DOHH2 (cell line): ENCODE measurements around the gene COP1.
"Not testable (repeated sequence)": the region's sequence is repeated elsewhere in the genome, so short reads cannot be mapped to it uniquely, and the experiment has no call there.

ENCODE experiments used
- H3F3A ChIP-seq: fragments of 200-600 bp; sonication (generic), shearing (Covaris generic); 2 replicates; pipeline ENCODE4 v1.6.0; 2016; ENCODE audit warnings: antibody characterized with exemption, mild to moderate bottlenecking; ENCODE audit not compliant: control insufficient read depth, insufficient read depth
- H3K27ac ChIP-seq: fragments of 200-600 bp; sonication (generic); 2 replicates; pipeline ENCODE4 v1.5.1; 2014; ENCODE audit warnings: low read depth, mild to moderate bottlenecking, low read length, moderate library complexity
- H3K27me3 ChIP-seq: fragments of 200-600 bp; sonication (generic); 2 replicates; pipeline ENCODE4 v1.6.1; 2014; ENCODE audit warnings: mild to moderate bottlenecking, low read length, mixed read lengths; ENCODE audit not compliant: control insufficient read depth
- H3K36me3 ChIP-seq: fragments of 200-600 bp; sonication (generic); 2 replicates; pipeline ENCODE4 v1.6.1; 2014; ENCODE audit warnings: mild to moderate bottlenecking, low read length, moderate library complexity, mixed read lengths; ENCODE audit not compliant: control insufficient read depth
- H3K4me1 ChIP-seq: fragments of 200-600 bp; sonication (generic); 2 replicates; pipeline ENCODE4 v1.6.1; 2014; ENCODE audit warnings: mild to moderate bottlenecking, low read length, mixed read lengths; ENCODE audit not compliant: control insufficient read depth
- H3K4me2 ChIP-seq: fragments of 200-600 bp; sonication (generic); 2 replicates; pipeline ENCODE4 v1.6.0; 2014; ENCODE audit warnings: mild to moderate bottlenecking, low read length, moderate library complexity
- H3K4me3 ChIP-seq: fragments of 200-600 bp; sonication (generic); 2 replicates; pipeline ENCODE4 v1.5.1; 2014; ENCODE audit warnings: mild to moderate bottlenecking, low read length, mixed read lengths
- H3K79me2 ChIP-seq: fragments of 200-600 bp; sonication (generic); 2 replicates; pipeline ENCODE4 v1.6.1; 2014; ENCODE audit warnings: mild to moderate bottlenecking, low read length, mixed read lengths; ENCODE audit not compliant: control insufficient read depth
- H3K9me2 ChIP-seq: fragments of 200-600 bp; sonication (generic); replicated peaks from 2 replicates; pipeline ENCODE4 v1.6.1; 2014; ENCODE audit warnings: mild to moderate bottlenecking, low read length, mixed read lengths; ENCODE audit not compliant: control insufficient read depth
- H3K9me3 ChIP-seq: fragments of 200-600 bp; sonication (generic); 2 replicates; pipeline ENCODE4 v1.6.1; 2014; ENCODE audit warnings: antibody characterized with exemption, low read length, mixed read lengths; ENCODE audit not compliant: control insufficient read depth, insufficient read depth
- H4K20me1 ChIP-seq: fragments of 200-600 bp; sonication (generic); 2 replicates; pipeline ENCODE4 v1.6.0; 2014; ENCODE audit warnings: low read depth, mild to moderate bottlenecking, antibody characterized with exemption, low read length, moderate library complexity; ENCODE audit not compliant: control insufficient read depth, insufficient read depth
- CTCF ChIP-seq: fragments of 200-600 bp; sonication (generic); IDR thresholded peaks from one replicate; pipeline ENCODE4 v1.5.1; 2014; ENCODE audit warnings: antibody characterized with exemption, mild to moderate bottlenecking, low read depth, low read length; ENCODE audit not compliant: poor library complexity, severe bottlenecking
- EZH2phosphoT487 ChIP-seq: fragments of 200-600 bp; sonication (generic); IDR thresholded peaks from 2 replicates; pipeline ENCODE4 v1.6.1; 2017; ENCODE audit warnings: borderline replicate concordance, mild to moderate bottlenecking, antibody characterized with exemption, low read length, moderate library complexity, mixed read lengths

The COP1 gene

GRCh38 chr1:176243746-176244145, 36.7 kb upstream of the COP1 start:
- Histone ChIP-seq H3K36me3 (no peaks in the 10 kb centered on the region), H3K4me2 (no peak overlapping the region), H3K4me3 (no peak overlapping the region)

GRCh38 chr1:176241385-176242015, 34.4 kb upstream of the COP1 start:
- no peak for TF ChIP-seq CTCF
- TF ChIP-seq EZH2phosphoT487: no peak
- Histone ChIP-seq H4K20me1 (no peaks in the 10 kb centered on the region), H3K4me3 (no peak overlapping the region), H3K9me2 (no peaks in the 10 kb centered on the region), H3K4me2 (no peak overlapping the region), H3K36me3 (no peaks in the 10 kb centered on the region), H3K27me3 (peaks cover 6% of the 10 kb centered on the region; the same call in 1 of the 2 replicates), H3K9me3 (no peaks in the 10 kb centered on the region), H3K4me1 (no peaks in the 10 kb centered on the region), H3K27ac (no peak overlapping the region), H3K79me2 (no peaks in the 10 kb centered on the region), H3F3A (no peaks in the 10 kb centered on the region)

More at GRCh38 chr1:176243746-176244145, 36.7 kb upstream of the COP1 start:
- Histone ChIP-seq H3K4me1 (no peaks in the 10 kb centered on the region), H3K9me2 (no peaks in the 10 kb centered on the region), H4K20me1 (no peaks in the 10 kb centered on the region), H3K79me2 (no peaks in the 10 kb centered on the region), H3F3A (no peaks in the 10 kb centered on the region), H3K27me3 (peaks cover 2% of the 10 kb centered on the region; the same call in 1 of the 2 replicates), H3K9me3 (no peaks in the 10 kb centered on the region), H3K27ac (no peak overlapping the region)
- TF ChIP-seq EZH2phosphoT487 (no peak), CTCF (no peak)

- not testable (repeated sequence) for H3F3A ChIP-seq, H3K27ac ChIP-seq, H3K9me2 ChIP-seq, H3K79me2 ChIP-seq, H3K27me3 ChIP-seq, H4K20me1 ChIP-seq, H3K36me3 ChIP-seq, H3K4me1 ChIP-seq, H3K9me3 ChIP-seq, H3K4me3 ChIP-seq, H3K4me2 ChIP-seq
Measured at GRCh38 chr1:176233657-176234056, 26.6 kb upstream of the COP1 start.

GRCh38 chr1:176227579-176227978, 20.5 kb upstream of the COP1 start:
- Histone ChIP-seq H3K9me3 (no peaks in the 10 kb centered on the region), H3K27ac (no peak overlapping the region), H3K9me2 (no peaks in the 10 kb centered on the region), H3K79me2 (no peaks in the 10 kb centered on the region), H3K27me3 (no peaks in the 10 kb centered on the region), H3K36me3 (no peaks in the 10 kb centered on the region), H4K20me1 (no peaks in the 10 kb centered on the region), H3K4me1 (no peaks in the 10 kb centered on the region), H3K4me2 (no peak overlapping the region), H3F3A (no peaks in the 10 kb centered on the region), H3K4me3 (no peak overlapping the region)
- no peak for TF ChIP-seq EZH2phosphoT487
